NCI-H345 treated with DMSO at 0.1 percent for 48 hours (cell line): ENCODE data around the gene FREM2.

Experiments
- DNase-seq: peaks from one replicate; lab custom pipeline; 2025; ENCODE audit not compliant: unreplicated experiment; lab: John Stamatoyannopoulos, UW

Gene FREM2

DNA sequence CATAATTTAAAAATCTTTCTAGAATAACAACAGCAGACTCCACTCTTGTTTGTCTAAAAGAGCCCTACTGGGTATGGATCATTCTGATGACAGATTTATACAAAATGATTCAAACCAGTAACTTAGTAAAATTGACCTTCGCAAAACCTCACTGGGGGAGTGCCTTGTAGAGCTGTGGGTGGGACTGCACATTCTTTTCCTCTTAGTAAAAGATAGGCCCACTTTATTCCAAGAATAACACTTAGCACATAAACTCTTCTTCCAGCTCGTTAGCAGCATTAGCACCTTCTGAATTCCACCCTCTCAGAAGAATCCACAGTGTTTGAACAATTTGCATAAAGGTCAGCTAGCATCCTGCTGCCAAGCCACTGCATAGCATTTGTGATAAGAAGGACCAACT, 196.9 kb downstream of the FREM2 start:
- no peak for DNase-seq

DNA sequence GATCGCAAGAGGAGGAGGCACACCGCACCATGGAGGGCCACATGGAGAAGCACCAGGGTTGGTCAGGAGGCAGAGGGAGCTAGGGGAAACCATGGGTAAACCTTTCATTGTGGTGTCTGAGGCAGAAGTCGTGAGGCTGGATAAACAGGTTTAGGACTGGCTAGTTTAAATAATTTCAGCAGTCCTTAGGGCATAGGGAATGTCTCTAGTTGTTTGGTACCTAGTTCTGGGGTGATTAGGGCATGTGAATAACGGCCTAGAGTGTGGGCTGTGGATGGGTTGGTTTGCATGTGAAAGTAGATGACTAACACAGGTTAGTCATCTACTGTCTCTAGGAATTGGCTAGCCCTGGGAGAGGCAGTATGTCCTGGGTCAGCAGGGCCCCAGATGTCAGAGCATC, 201.4 kb downstream of the FREM2 start:
- no peak for DNase-seq

DNA sequence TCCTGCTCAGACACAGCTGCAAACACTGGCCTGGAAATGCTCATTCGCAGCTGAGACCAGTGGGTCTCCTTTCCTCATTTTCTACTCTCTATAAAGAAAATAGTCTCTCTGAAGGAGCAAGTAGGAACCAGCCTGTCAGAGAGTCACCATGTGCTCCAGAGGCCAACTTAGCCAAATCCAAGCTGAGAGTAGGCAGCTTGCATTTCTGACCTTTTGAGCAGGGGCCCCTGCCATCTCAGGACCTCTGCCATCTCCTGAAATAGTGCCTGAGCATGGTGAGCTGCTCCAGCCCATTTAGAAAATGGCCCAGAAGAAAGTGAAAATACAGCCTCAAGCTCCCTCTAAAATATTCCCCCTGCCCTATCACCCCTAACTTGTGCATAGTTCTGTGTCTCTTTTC, 208.2 kb downstream of the FREM2 start:
- DNase-seq: no peak

GRCh38 chr13:38897521-38897920, 210.6 kb downstream of the FREM2 start:
- no peak for DNase-seq

DNA sequence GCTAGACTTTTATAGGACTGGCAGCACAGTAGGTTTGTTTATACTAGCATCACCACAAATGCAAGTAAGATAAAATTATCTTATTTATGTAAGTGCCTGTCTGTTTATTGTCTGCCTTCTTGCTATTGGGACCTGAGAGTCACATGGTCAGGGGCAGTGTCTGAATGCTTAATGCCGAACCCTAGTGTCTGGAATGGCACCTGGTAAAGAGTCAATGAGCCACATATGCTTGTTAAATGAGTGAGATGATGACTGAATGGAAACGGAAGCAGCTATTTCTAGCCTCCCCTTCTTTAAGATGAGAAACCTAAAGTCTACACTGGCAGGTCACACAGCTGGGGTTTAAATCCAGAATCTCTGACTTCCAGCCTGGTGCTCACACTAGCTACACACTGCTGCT, 211.6 kb downstream of the FREM2 start:
- DNase-seq: no peak

DNA sequence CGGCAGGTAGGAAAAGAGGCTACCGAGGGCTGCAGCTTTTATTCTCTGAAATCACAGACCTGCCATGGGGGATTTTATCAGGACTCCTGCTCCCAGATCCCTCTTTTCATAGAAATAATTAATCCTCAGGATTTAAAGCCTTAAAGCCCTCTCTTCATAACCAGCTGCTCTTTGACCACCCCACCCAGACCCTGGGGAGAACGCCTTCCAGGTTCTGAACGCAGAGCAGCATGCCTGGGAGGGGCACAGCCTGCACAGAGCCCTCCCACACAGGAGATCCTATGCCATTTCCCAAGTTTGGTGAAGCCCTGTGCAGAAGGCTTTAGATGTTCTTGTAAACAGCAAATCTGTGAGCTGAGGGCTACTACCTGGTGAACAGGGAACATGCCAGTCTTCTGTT, 212.7 kb downstream of the FREM2 start:
- no peak for DNase-seq

- no peak for DNase-seq
Observed at GRCh38 chr13:38900188-38900587, 213.3 kb downstream of the FREM2 start.

GRCh38 chr13:38902551-38902950, 215.7 kb downstream of the FREM2 start:
- DNase-seq: peak; percentile 25

GRCh38 chr13:38905081-38905480, 218.2 kb downstream of the FREM2 start:
- no peak for DNase-seq

- DNase-seq: no peak
Observed at GRCh38 chr13:38905861-38906260, 219.0 kb downstream of the FREM2 start.

DNA sequence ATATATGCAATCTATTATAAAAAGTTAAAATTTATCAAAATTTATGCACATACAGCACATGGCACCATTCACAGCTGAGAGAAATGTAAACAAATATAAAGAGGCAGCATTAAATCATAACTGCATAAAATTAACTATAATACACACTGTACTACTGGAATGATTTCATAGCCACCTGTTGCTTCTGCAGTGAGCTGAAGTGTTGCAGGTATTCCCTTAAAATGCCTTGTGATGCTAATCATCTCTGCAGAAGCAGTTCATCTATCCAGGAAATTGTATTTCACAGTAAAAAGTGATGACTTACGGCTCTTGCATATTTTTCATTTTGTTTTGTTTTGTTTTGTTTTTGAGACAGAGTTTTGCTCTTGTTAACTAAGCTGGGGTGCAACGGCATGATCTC, 221.7 kb downstream of the FREM2 start:
- no peak for DNase-seq

- DNase-seq: no peak
Observed at GRCh38 chr13:38914070-38914469, 227.2 kb downstream of the FREM2 start.

GRCh38 chr13:38921081-38921480, 234.2 kb downstream of the FREM2 start:
- no peak for DNase-seq

- no peak for DNase-seq
Observed at GRCh38 chr13:38922170-38922569, 235.3 kb downstream of the FREM2 start.

DNA sequence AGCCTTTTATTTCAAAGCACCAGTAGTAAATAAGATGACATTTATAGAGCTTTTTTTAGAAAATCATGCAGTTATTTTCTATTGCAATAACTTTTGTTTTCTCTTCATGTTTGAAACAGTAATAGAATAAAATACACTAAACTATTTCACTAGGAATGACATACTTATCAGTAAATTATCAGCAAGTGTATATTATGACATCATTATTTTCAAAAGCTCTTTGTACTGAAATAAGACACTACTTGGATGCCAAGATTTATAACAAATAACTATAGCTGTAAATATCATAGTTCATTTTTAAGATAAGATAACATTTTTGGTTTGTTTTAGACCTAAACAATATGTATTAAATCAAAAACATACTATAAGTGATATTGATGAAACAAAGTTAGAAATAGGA, 246.9 kb downstream of the FREM2 start:
- DNase-seq: no peak
